ENCODE data around the gene MPP7.
"Not testable (repeated sequence)": the region's sequence is repeated elsewhere in the genome, so short reads cannot be mapped to it uniquely, and the experiment has no call there.

DNA sequence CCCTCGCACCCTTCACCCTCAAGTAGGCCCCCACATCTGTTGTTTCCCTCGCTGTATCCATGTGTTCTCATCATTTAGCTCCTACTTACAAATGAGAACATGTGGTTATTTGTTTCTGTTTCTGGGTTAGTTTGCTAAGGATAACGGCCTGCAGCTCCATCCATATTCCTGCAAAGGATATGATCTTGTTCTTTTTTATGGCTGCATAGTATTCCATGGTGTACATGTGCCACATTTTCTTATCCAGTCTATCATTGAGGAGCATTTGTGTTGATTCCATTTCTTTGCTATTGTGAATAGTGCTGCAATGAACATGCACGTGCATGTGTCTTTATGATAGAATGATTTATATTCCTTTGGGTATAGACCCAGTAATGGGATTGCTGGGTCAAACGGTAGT lies 38.8 kb upstream of the MPP7 start:
- TF ChIP-seq, protein P1, sequence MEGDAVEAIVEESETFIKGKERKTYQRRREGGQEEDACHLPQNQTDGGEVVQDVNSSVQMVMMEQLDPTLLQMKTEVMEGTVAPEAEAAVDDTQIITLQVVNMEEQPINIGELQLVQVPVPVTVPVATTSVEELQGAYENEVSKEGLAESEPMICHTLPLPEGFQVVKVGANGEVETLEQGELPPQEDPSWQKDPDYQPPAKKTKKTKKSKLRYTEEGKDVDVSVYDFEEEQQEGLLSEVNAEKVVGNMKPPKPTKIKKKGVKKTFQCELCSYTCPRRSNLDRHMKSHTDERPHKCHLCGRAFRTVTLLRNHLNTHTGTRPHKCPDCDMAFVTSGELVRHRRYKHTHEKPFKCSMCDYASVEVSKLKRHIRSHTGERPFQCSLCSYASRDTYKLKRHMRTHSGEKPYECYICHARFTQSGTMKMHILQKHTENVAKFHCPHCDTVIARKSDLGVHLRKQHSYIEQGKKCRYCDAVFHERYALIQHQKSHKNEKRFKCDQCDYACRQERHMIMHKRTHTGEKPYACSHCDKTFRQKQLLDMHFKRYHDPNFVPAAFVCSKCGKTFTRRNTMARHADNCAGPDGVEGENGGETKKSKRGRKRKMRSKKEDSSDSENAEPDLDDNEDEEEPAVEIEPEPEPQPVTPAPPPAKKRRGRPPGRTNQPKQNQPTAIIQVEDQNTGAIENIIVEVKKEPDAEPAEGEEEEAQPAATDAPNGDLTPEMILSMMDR (optimal IDR thresholded peaks at IDR 0.05 in 1 of 3, IDR thresholded peaks at IDR 0.05 in 1 of 3, conservative IDR thresholded peaks at IDR 0.05 in 1 of 3; ENCODE audit: extremely low read depth in 1 of 3, insufficient read depth in 2 of 3, low read length in 3 of 3): not testable (repeated sequence)
- not testable (repeated sequence) for TF ChIP-seq EZH2 (IDR thresholded peaks at IDR 0.05; ENCODE audit: low read length)

All from keratinocyte (primary cell).